NCI-H1417 (cell line): ENCODE data around the gene AFTPH.

Experiments
- DNase-seq, 3 experiments: peaks; one replicate each; lab custom pipeline; 2025; lab: John Stamatoyannopoulos, UW

Gene AFTPH

GRCh38 chr2:64538764-64539433, 14.8 kb downstream of the AFTPH start:
- DNase-seq = peak in 1 of 3 experiments; percentile 60

GRCh38 chr2:64540615-64541014, 16.5 kb downstream of the AFTPH start:
- DNase-seq = no peak

- no peak for DNase-seq
These were observed 17.4 kb downstream of the AFTPH start for GRCh38 chr2:64541547-64541946.

DNA sequence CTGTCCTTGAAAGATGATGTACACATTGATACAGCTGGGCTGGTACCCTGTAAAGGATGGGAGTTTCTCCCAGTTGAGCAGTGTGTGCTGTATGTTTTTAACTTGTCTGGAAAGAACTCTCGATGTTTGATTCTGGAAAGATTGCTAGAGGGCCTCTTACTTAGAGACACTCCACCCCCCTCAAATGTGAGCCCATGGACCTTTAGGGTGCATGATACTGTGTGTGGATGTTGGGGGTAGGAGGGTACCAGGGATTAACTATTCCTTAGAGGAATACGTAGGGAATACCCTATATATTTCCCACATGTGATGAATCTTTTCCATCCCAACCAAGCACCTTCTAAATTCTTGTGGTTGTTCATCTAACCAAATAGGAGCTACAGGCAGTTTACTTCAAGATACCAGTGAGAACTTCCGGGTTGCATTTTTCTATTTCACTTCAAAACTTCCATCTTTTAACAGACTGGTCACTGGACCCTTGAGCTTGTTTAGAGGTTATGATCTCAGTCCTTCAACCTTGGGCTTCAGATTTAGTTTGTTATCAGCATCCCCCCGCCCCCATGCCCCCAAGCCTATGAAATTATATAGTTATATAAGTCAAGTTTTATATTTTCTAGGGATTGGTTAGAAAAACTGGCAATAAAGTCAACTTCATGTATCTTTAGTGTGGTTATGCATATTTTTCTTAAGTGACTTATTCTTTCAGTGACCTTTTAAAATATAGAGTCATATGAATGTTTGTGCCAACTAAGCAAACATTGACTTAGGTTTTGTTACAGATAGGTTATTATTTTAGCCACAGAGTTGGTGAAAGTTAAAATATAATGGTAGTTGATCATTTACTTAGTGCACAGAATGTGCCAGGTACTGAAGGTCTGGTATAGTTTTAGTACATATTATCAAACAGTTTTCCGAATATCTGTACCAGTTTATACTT, 18.2 kb downstream of the AFTPH start:
- no peak for DNase-seq

DNA sequence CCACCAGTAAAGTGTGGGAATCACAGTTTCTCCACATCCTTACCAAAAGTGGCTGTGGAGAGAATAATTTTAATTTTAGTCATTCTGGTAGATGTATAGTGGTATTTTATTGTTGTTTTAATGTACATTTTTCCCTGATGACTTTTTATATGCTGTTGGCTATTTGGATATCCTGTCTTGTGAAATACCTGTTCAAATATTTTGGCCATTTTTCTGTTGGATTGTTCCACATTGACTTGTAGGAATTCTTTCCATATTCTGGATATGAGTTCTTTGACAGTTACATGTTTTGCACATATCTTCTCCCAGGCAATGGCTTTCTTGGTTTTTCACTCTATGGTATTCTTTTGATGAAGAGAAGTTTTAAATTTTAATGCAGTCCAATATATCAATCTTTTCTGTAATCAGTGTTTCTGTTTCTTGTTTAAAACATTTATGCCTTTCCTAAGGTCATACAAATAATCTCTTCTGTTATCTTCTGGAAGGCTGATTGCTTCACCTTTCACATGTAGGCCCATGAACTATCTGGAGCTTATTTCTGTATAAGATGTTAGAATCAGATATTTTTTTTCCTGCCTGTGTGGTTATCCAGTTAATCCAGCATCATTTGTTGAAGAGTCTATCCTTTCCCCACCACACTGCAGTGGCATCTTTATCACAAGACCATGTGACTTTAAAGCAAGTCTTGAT, 19.0 kb downstream of the AFTPH start:
- no peak for DNase-seq

GRCh38 chr2:64548761-64549160, 24.6 kb downstream of the AFTPH start:
- DNase-seq = peak in 1 of 3 experiments; percentile 10

DNA sequence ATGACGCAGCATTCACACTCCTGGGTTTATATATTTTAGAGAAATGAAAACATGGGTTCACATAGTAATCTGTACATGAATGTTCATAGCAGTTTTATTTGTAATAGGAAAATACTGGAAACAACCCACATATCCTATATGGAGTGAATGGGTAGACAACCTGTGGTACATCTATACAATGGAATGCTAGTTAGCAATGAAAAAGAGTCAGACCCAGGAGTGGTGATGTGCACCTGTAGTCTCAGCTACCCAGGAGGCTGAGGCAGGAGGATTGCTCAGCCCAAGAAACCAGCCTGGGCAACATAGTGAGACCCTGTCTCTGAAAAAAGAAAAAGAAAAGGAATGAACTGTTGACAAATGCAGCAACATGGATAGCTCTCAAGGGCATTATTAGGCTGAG, 25.9 kb downstream of the AFTPH start:
- no peak for DNase-seq

DNA sequence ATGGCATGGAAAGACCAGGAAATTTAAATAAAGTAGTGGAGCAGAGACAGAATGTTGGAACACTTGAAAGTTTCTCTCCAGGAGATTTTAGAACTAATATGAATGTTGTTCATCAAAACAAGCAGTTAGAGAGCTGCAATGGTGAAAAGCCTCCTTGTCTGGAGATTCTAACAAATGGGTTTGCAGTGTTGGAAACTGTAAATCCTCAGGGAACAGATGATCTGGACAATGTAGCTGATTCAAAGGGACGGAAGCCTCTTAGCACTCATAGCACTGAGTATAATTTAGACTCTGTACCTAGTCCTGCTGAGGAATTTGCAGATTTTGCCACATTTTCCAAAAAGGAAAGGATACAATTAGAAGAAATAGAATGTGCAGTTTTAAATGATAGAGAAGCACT, 27.7 kb downstream of the AFTPH start:
- no peak for DNase-seq

DNA sequence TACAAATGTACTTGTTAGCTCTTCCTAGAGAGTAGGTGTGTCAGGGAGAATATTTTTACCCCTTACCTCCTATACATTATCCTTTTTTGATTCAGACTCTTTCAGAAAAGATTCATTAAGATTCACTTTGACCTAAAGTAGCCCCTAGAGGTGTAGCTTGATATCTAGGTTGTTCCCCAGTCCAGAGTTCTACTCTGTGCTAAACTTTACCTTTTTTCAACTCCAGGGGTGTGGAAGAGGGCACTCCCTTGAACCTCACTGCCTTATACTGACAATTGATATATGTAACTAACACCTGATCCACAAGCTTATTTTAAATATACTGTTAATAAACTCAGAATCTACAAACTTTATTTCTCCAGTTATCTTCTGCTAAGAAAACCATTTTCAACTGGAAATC, 30.0 kb downstream of the AFTPH start:
- no peak for DNase-seq

DNA sequence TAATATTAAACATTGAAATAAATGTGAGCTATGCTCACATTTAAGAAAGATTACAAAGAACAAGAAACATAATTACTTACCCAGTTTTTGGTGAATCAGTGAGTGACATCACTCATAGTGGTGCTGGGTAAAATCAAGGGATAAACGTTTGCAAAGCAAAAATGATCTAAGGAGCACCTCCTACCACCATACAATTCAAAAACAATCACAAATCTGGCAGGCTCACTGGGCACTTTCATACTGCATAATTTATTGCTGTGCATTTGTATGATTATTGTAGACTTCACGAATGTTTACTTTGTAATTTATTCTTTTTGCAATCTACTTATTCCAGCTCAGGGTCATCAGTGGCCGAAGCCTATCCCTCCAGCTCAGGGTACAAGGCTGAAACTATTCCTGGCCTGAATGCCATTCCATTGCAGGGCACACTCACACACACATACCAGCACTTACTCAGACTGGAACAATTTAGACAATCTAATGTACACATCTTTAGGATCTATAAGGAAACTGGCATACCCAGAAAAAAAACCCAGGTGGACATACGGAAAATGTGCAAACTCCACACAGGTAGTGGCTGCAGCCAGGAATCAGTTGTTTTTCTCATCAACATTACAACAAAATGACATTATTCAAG, 34.4 kb downstream of the AFTPH start:
- peak in 1 of 3 experiments; percentile 55 for DNase-seq

DNA sequence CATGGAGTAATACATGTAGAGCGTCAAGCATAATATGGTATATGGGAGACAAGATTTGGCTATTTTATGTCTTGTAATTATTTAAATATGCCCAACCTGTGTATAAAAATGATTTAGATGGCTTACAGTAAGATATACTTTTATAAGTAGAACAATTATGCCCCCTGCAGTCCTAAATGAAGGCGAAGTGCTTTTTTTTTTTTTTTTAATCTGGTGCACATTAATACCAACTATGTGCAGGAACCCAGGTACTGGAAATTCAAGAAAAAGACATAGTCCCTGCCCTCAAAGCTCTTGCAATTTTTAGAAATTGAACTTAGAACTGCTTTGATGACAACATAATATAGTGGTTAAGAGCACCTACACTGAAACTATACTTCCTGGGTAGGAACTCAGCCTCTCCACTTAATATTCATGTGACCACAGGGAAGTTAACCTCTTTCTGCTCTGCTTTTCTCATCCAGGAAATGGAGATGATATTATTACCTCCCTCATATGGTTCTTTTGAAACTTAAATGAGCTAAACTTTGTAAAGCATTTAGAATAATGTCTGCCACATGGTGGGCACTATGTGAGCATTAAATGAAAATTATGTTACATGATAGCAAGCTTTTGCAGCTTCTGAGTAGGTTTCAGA, 38.1 kb downstream of the AFTPH start:
- peak; percentile 24 to 70 (median 28) for DNase-seq

GRCh38 chr2:64563436-64563938, 39.4 kb downstream of the AFTPH start:
- no peak for DNase-seq

GRCh38 chr2:64565949-64566710, 42.0 kb downstream of the AFTPH start:
- DNase-seq = peak in 2 of 3 experiments; percentile 21 to 62

DNA sequence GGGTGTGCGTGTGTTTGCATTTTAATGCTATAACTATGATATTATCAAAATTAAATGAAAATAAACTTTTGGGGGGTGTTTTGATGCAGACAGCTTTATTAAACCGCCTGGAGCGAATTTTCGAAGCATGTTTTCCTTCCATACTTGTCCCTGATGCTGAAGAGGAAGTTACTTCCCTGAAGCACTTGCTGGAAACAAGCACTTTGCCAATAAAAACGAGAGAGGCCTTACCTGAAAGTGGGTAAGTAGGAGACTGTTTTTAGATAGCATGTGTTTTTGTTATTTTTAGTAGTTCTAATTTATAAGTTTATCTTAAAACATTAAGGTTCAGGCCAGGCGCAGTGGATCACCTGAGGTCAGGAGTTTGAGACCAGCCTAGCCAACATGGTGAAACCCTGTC, 43.3 kb downstream of the AFTPH start:
- no peak for DNase-seq

GRCh38 chr2:64568836-64569235, 44.7 kb downstream of the AFTPH start:
- no peak for DNase-seq

- no peak for DNase-seq
These were observed 50.7 kb downstream of the AFTPH start for GRCh38 chr2:64574871-64575270.

DNA sequence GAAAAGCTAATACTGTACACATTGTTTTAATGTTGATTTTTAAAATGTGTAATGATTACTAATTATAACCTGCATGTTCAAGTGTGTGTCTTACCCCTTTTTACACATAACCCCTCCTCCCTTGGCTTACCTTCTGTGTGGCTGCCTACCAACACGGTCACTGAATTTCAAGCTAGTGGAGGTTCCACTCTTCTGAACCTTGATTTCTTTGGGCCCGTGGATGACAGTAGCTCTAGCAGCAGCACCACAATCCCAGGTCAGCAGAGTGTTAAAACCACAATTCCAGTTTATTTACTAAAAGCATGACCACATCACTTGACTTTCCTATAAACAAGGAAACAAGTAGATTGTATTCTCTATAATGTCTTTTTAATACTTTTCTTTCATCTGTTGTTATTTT, 56.9 kb downstream of the AFTPH start:
- DNase-seq = peak in 2 of 3 experiments; percentile 13 to 53

GRCh38 chr2:64581777-64582539, 57.8 kb downstream of the AFTPH start:
- no peak for DNase-seq

- peak in 1 of 3 experiments; percentile 64 for DNase-seq
These were observed 58.7 kb downstream of the AFTPH start for GRCh38 chr2:64582774-64583340.
